ENCODE data around the gene CLCN4.
A peak's percentile ranks its signal among the peaks of the same experiment; 100 is the strongest.

The CLCN4 gene

DNA sequence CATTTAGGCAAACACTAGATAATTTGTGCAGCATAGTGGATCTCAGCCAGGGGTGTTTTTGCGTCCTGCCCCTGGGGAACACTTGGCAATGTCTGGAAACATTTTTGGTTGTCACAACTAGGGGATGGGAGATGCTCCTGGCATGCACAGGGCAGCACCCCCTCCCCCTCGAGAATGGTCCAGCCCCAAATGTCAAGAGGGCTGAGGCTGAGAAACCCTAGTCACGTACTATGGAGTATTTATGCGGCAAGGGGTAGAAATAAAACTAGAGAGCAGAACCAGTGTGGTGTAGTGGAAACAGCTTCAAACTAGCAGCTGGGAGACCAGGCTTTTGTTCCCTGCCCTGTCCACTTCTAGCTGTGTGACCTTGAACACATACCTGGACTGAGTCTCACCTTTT is 38.2 kb upstream of the CLCN4 start:
- no peak overlapping the region for H3K9ac ChIP-seq (ENCODE audit: low read length)
- no peak overlapping the region for H3K4me3 ChIP-seq (ENCODE audit: low read length)
- H3K36me3 ChIP-seq (ENCODE audit: control insufficient read depth, insufficient read depth, low read length, severe bottlenecking) = no peaks in the 10 kb centered on the region
- H3K4me1 ChIP-seq (ENCODE audit: control insufficient read depth, insufficient read depth, low read length) = no peaks in the 10 kb centered on the region
- no peaks in the 10 kb centered on the region for H3K9me3 ChIP-seq (ENCODE audit: control insufficient read depth, low read length)
- no peak for DNase-seq (ENCODE audit: low read depth)
- no peaks in the 10 kb centered on the region for H3K27me3 ChIP-seq (replicated peaks; ENCODE audit: control insufficient read depth, insufficient read depth, low read length)

- Histone ChIP-seq H3K9me3 (ENCODE audit: control insufficient read depth, low read length) (no peaks in the 10 kb centered on the region), H3K4me3 (ENCODE audit: low read length) (no peak overlapping the region), H3K27me3 (replicated peaks; ENCODE audit: control insufficient read depth, insufficient read depth, low read length) (no peaks in the 10 kb centered on the region), H3K4me1 (ENCODE audit: control insufficient read depth, insufficient read depth, low read length) (no peaks in the 10 kb centered on the region), H3K36me3 (ENCODE audit: control insufficient read depth, insufficient read depth, low read length, severe bottlenecking) (no peaks in the 10 kb centered on the region), H3K9ac (ENCODE audit: low read length) (no peak overlapping the region)
- peak; percentile 87 for DNase-seq (ENCODE audit: low read depth)
Measured at GRCh38 chrX:10119399-10119990, 37.3 kb upstream of the CLCN4 start.

- Histone ChIP-seq H3K4me3 (ENCODE audit: low read length) (no peak overlapping the region), H3K4me1 (ENCODE audit: control insufficient read depth, insufficient read depth, low read length) (no peaks in the 10 kb centered on the region), H3K9me3 (ENCODE audit: control insufficient read depth, low read length) (no peaks in the 10 kb centered on the region), H3K36me3 (ENCODE audit: control insufficient read depth, insufficient read depth, low read length, severe bottlenecking) (no peaks in the 10 kb centered on the region), H3K27me3 (replicated peaks; ENCODE audit: control insufficient read depth, insufficient read depth, low read length) (no peaks in the 10 kb centered on the region), H3K9ac (ENCODE audit: low read length) (no peak overlapping the region)
- DNase-seq (ENCODE audit: low read depth) = no peak
Measured at GRCh38 chrX:10120331-10120730, 36.4 kb upstream of the CLCN4 start.

DNA sequence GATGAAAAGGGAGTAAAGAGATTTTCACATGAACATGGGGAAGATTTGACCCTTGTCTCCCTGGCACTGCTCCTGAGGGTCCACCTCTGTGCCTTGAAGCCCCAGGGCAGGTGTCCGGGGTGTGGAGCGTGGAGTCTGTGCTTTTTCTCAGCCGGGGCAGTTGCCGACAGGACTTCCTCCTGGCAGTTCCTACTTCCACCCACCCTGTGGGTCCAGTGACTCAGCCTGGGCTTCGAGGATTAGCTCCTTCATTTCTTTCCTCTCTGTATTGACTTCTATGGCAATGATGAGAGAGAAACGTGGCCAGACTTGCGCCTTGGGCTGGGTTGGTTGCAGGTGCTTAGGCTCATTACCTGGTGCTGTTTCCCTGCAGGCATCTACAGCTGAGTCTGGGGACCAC is 35.9 kb upstream of the CLCN4 start:
- Histone ChIP-seq H3K9me3 (ENCODE audit: control insufficient read depth, low read length) (no peaks in the 10 kb centered on the region), H3K36me3 (ENCODE audit: control insufficient read depth, insufficient read depth, low read length, severe bottlenecking) (no peaks in the 10 kb centered on the region), H3K4me3 (ENCODE audit: low read length) (no peak overlapping the region), H3K4me1 (ENCODE audit: control insufficient read depth, insufficient read depth, low read length) (no peaks in the 10 kb centered on the region), H3K9ac (ENCODE audit: low read length) (no peak overlapping the region), H3K27me3 (replicated peaks; ENCODE audit: control insufficient read depth, insufficient read depth, low read length) (no peaks in the 10 kb centered on the region)
- no peak for DNase-seq (ENCODE audit: low read depth)

DNA sequence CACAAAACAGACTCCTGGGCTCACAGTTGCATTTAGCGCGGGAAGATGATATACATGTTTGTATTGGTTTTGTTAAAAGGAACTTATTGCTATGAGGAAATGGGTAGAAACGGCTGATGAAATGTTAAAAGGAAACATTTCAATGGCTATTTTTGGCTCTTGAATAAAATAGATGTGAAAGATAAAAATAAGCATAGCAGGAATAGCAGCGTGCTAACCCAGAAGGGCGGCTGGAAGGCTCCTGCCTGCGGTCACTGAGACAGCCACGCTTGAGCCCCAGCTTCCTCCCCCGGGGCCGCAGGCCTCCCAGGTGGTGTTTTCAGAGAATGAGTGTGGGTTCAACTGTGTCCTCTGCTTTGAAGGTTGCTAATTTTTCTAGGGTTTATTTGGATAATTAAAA is 35.0 kb upstream of the CLCN4 start:
- H3K4me1 ChIP-seq (ENCODE audit: control insufficient read depth, insufficient read depth, low read length) = no peaks in the 10 kb centered on the region
- no peaks in the 10 kb centered on the region for H3K9me3 ChIP-seq (ENCODE audit: control insufficient read depth, low read length)
- no peaks in the 10 kb centered on the region for H3K27me3 ChIP-seq (replicated peaks; ENCODE audit: control insufficient read depth, insufficient read depth, low read length)
- no peak overlapping the region for H3K4me3 ChIP-seq (ENCODE audit: low read length)
- no peak overlapping the region for H3K9ac ChIP-seq (ENCODE audit: low read length)
- no peaks in the 10 kb centered on the region for H3K36me3 ChIP-seq (ENCODE audit: control insufficient read depth, insufficient read depth, low read length, severe bottlenecking)
- no peak for DNase-seq (ENCODE audit: low read depth)

- Histone ChIP-seq H3K4me1 (ENCODE audit: control insufficient read depth, insufficient read depth, low read length) (no peaks in the 10 kb centered on the region), H3K36me3 (ENCODE audit: control insufficient read depth, insufficient read depth, low read length, severe bottlenecking) (no peaks in the 10 kb centered on the region), H3K4me3 (ENCODE audit: low read length) (no peak overlapping the region), H3K27me3 (replicated peaks; ENCODE audit: control insufficient read depth, insufficient read depth, low read length) (no peaks in the 10 kb centered on the region), H3K9ac (ENCODE audit: low read length) (no peak overlapping the region), H3K9me3 (ENCODE audit: control insufficient read depth, low read length) (no peaks in the 10 kb centered on the region)
- no peak for DNase-seq (ENCODE audit: low read depth)
Measured at GRCh38 chrX:10124506-10125247, 32.1 kb upstream of the CLCN4 start.

GRCh38 chrX:10125248-10125615 is 31.5 kb upstream of the CLCN4 start:
- H3K36me3 ChIP-seq (ENCODE audit: control insufficient read depth, insufficient read depth, low read length, severe bottlenecking) = no peaks in the 10 kb centered on the region
- H3K4me1 ChIP-seq (ENCODE audit: control insufficient read depth, insufficient read depth, low read length) = no peaks in the 10 kb centered on the region
- no peaks in the 10 kb centered on the region for H3K9me3 ChIP-seq (ENCODE audit: control insufficient read depth, low read length)
- H3K9ac ChIP-seq (ENCODE audit: low read length) = no peak overlapping the region
- DNase-seq (ENCODE audit: low read depth) = no peak
- no peaks in the 10 kb centered on the region for H3K27me3 ChIP-seq (replicated peaks; ENCODE audit: control insufficient read depth, insufficient read depth, low read length)
- H3K4me3 ChIP-seq (ENCODE audit: low read length) = no peak overlapping the region

- no peak overlapping the region for H3K9ac ChIP-seq (ENCODE audit: low read length)
- no peak overlapping the region for H3K4me3 ChIP-seq (ENCODE audit: low read length)
- no peaks in the 10 kb centered on the region for H3K9me3 ChIP-seq (ENCODE audit: control insufficient read depth, low read length)
- H3K36me3 ChIP-seq (ENCODE audit: control insufficient read depth, insufficient read depth, low read length, severe bottlenecking) = no peaks in the 10 kb centered on the region
- DNase-seq (ENCODE audit: low read depth) = no peak
- no peaks in the 10 kb centered on the region for H3K4me1 ChIP-seq (ENCODE audit: control insufficient read depth, insufficient read depth, low read length)
- no peaks in the 10 kb centered on the region for H3K27me3 ChIP-seq (replicated peaks; ENCODE audit: control insufficient read depth, insufficient read depth, low read length)
Measured at GRCh38 chrX:10126044-10126443, 30.7 kb upstream of the CLCN4 start.

DNA sequence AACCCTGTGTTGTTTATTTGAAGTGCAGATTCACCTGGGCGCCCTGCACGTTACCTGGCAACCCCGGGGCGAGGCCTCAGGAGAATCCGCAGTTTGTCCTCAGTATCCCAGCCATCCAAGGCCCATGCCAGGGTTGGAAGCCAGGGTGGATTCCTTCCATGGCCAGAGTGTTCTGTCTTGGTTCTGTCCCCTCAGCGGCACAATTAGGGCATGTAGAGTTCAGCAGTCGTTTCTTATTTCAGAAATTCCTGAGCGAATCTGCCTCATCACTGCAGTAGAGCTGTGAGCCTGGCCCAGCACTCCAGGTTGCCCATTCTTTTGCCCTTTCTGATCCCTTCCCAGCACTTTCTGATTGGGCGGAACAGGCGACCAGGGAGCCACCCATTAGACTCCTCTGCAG is 29.9 kb upstream of the CLCN4 start:
- no peaks in the 10 kb centered on the region for H3K4me1 ChIP-seq (ENCODE audit: control insufficient read depth, insufficient read depth, low read length)
- DNase-seq (ENCODE audit: low read depth) = no peak
- H3K27me3 ChIP-seq (replicated peaks; ENCODE audit: control insufficient read depth, insufficient read depth, low read length) = no peaks in the 10 kb centered on the region
- no peaks in the 10 kb centered on the region for H3K36me3 ChIP-seq (ENCODE audit: control insufficient read depth, insufficient read depth, low read length, severe bottlenecking)
- no peaks in the 10 kb centered on the region for H3K9me3 ChIP-seq (ENCODE audit: control insufficient read depth, low read length)
- H3K4me3 ChIP-seq (ENCODE audit: low read length) = no peak overlapping the region
- H3K9ac ChIP-seq (ENCODE audit: low read length) = no peak overlapping the region

- H3K36me3 ChIP-seq (ENCODE audit: control insufficient read depth, insufficient read depth, low read length, severe bottlenecking) = no peaks in the 10 kb centered on the region
- DNase-seq (ENCODE audit: low read depth) = no peak
- H3K4me3 ChIP-seq (ENCODE audit: low read length) = no peak overlapping the region
- H3K27me3 ChIP-seq (replicated peaks; ENCODE audit: control insufficient read depth, insufficient read depth, low read length) = no peaks in the 10 kb centered on the region
- H3K9me3 ChIP-seq (ENCODE audit: control insufficient read depth, low read length) = no peaks in the 10 kb centered on the region
- H3K4me1 ChIP-seq (ENCODE audit: control insufficient read depth, insufficient read depth, low read length) = no peaks in the 10 kb centered on the region
- H3K9ac ChIP-seq (ENCODE audit: low read length) = no peak overlapping the region
Measured at GRCh38 chrX:10128386-10128785, 28.4 kb upstream of the CLCN4 start.

DNA sequence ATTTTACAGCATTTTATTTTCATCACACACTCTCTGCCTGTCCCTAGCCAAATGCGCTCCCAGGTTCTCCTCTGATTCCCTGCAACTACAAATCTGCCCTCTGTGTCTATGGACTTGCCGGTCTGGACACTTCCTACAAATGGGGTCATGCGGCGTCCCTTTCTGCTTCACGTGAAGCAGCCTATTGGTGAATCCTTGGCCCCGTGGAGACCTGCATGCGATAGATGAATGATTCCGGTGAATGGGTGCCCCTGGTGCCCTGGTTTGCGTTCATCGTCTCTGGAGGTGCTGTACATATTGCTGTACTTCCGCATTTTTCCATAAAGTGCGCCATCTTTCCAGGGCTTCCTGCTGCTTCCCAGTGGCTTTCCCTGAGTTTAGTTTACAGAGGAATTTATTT is 27.5 kb upstream of the CLCN4 start:
- H3K36me3 ChIP-seq (ENCODE audit: control insufficient read depth, insufficient read depth, low read length, severe bottlenecking) = no peaks in the 10 kb centered on the region
- no peak overlapping the region for H3K4me3 ChIP-seq (ENCODE audit: low read length)
- H3K9ac ChIP-seq (ENCODE audit: low read length) = no peak overlapping the region

GRCh38 chrX:10130354-10130753 is 26.4 kb upstream of the CLCN4 start:
- Histone ChIP-seq H3K9ac (ENCODE audit: low read length) (no peak overlapping the region), H3K9me3 (ENCODE audit: control insufficient read depth, low read length) (no peaks in the 10 kb centered on the region), H3K36me3 (ENCODE audit: control insufficient read depth, insufficient read depth, low read length, severe bottlenecking) (peaks cover 9% of the 10 kb centered on the region), H3K4me3 (ENCODE audit: low read length) (no peak overlapping the region), H3K27me3 (replicated peaks; ENCODE audit: control insufficient read depth, insufficient read depth, low read length) (no peaks in the 10 kb centered on the region), H3K4me1 (ENCODE audit: control insufficient read depth, insufficient read depth, low read length) (no peaks in the 10 kb centered on the region)
- DNase-seq (ENCODE audit: low read depth) = no peak

More for the DNA sequence above, 27.5 kb upstream of the CLCN4 start:
- no peak for DNase-seq (ENCODE audit: low read depth)
- Histone ChIP-seq H3K4me1 (ENCODE audit: control insufficient read depth, insufficient read depth, low read length) (no peaks in the 10 kb centered on the region), H3K27me3 (replicated peaks; ENCODE audit: control insufficient read depth, insufficient read depth, low read length) (no peaks in the 10 kb centered on the region), H3K9me3 (ENCODE audit: control insufficient read depth, low read length) (no peaks in the 10 kb centered on the region)

Data from adipocyte (in vitro differentiated cells).